ENCODE data around the gene SPAG4.

SPAG4 gene

GRCh38 chr20:35618263-35619131 is 2.9 kb downstream of the SPAG4 start:
- peak; percentile 13 for FAIRE-seq
- TF ChIP-seq SPI1 (IDR thresholded peaks at IDR 0.05; ENCODE audit: low read depth, low read length) (no peak), POU2F2 (IDR thresholded peaks at IDR 0.05; ENCODE audit: low read depth, low read length) (no peak), TAF1 (IDR thresholded peaks at IDR 0.05; ENCODE audit: low read depth, low read length) (no peak), POLR2A (IDR thresholded peaks at IDR 0.05; ENCODE audit: low read depth, low read length) (no peak), PAX5 (IDR thresholded peaks at IDR 0.05; ENCODE audit: insufficient read depth, low read length, severe bottlenecking) (no peak), POLR2AphosphoS5 (IDR thresholded peaks at IDR 0.05; ENCODE audit: low read depth, low read length) (no peak)
- DNase-seq (ENCODE audit: insufficient read length, low spot score): no peak

GRCh38 chr20:35619196-35620095 is 3.8 kb downstream of the SPAG4 start:
- peak; percentile 64 for DNase-seq (ENCODE audit: insufficient read length, low spot score)
- TF ChIP-seq POU2F2 (IDR thresholded peaks at IDR 0.05; ENCODE audit: low read depth, low read length): no peak
- no peak for TF ChIP-seq POLR2A (IDR thresholded peaks at IDR 0.05; ENCODE audit: low read depth, low read length)
- no peak for TF ChIP-seq SPI1 (IDR thresholded peaks at IDR 0.05; ENCODE audit: low read depth, low read length)
- no peak for TF ChIP-seq POLR2AphosphoS5 (IDR thresholded peaks at IDR 0.05; ENCODE audit: low read depth, low read length)
- no peak for TF ChIP-seq PAX5 (IDR thresholded peaks at IDR 0.05; ENCODE audit: insufficient read depth, low read length, severe bottlenecking)
- no peak for TF ChIP-seq TAF1 (IDR thresholded peaks at IDR 0.05; ENCODE audit: low read depth, low read length)

GRCh38 chr20:35620818-35621559 is 5.4 kb downstream of the SPAG4 start:
- TF ChIP-seq POLR2A (IDR thresholded peaks at IDR 0.05; ENCODE audit: low read depth, low read length) (no peak), TAF1 (IDR thresholded peaks at IDR 0.05; ENCODE audit: low read depth, low read length) (no peak), POU2F2 (IDR thresholded peaks at IDR 0.05; ENCODE audit: low read depth, low read length) (no peak), PAX5 (IDR thresholded peaks at IDR 0.05; ENCODE audit: insufficient read depth, low read length, severe bottlenecking) (no peak), SPI1 (IDR thresholded peaks at IDR 0.05; ENCODE audit: low read depth, low read length) (no peak), POLR2AphosphoS5 (IDR thresholded peaks at IDR 0.05; ENCODE audit: low read depth, low read length) (no peak)
- FAIRE-seq: no peak
- DNase-seq (ENCODE audit: insufficient read length, low spot score): no peak

More at GRCh38 chr20:35619196-35620095, 3.8 kb downstream of the SPAG4 start:
- FAIRE-seq: peak; percentile 89

DNA sequence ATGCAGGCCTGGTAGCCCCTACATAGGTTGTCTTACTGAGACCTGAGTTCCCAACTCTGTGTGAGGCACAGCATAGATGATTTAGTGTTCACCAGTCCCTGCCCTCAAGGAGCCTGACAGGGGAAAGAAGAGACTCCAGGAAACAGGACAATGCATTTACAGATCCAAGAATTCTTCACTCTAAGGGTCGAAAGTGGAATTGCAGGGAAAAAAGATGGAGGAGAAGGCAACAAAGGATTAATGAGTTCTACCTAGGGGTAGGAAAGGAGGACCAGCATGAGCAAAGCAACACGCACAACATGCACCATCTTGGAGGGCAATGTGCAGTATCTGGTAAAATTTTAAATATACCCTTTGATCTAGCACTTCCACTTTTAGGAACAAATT is 5.9 kb downstream of the SPAG4 start:
- DNase-seq (ENCODE audit: insufficient read length, low spot score): no peak
- TF ChIP-seq POLR2A (IDR thresholded peaks at IDR 0.05; ENCODE audit: low read depth, low read length): no peak
- TF ChIP-seq POU2F2 (IDR thresholded peaks at IDR 0.05; ENCODE audit: low read depth, low read length): no peak
- no peak for TF ChIP-seq PAX5 (IDR thresholded peaks at IDR 0.05; ENCODE audit: insufficient read depth, low read length, severe bottlenecking)
- no peak for TF ChIP-seq SPI1 (IDR thresholded peaks at IDR 0.05; ENCODE audit: low read depth, low read length)
- TF ChIP-seq POLR2AphosphoS5 (IDR thresholded peaks at IDR 0.05; ENCODE audit: low read depth, low read length): no peak
- no peak for TF ChIP-seq TAF1 (IDR thresholded peaks at IDR 0.05; ENCODE audit: low read depth, low read length)
- no peak for FAIRE-seq

- DNase-seq (ENCODE audit: insufficient read length, low spot score) (no peak), FAIRE-seq (no peak)
- TF ChIP-seq SPI1 (IDR thresholded peaks at IDR 0.05; ENCODE audit: low read depth, low read length): no peak
- no peak for TF ChIP-seq POLR2AphosphoS5 (IDR thresholded peaks at IDR 0.05; ENCODE audit: low read depth, low read length)
- TF ChIP-seq TAF1 (IDR thresholded peaks at IDR 0.05; ENCODE audit: low read depth, low read length): no peak
- TF ChIP-seq POLR2A (IDR thresholded peaks at IDR 0.05; ENCODE audit: low read depth, low read length): no peak
- no peak for TF ChIP-seq POU2F2 (IDR thresholded peaks at IDR 0.05; ENCODE audit: low read depth, low read length)
- TF ChIP-seq PAX5 (IDR thresholded peaks at IDR 0.05; ENCODE audit: insufficient read depth, low read length, severe bottlenecking): no peak
These were observed 10.2 kb downstream of the SPAG4 start for GRCh38 chr20:35625584-35626385.

- DNase-seq (ENCODE audit: insufficient read length, low spot score): no peak
- TF ChIP-seq POLR2AphosphoS5 (IDR thresholded peaks at IDR 0.05; ENCODE audit: low read depth, low read length): no peak
- no peak for TF ChIP-seq PAX5 (IDR thresholded peaks at IDR 0.05; ENCODE audit: insufficient read depth, low read length, severe bottlenecking)
- no peak for TF ChIP-seq SPI1 (IDR thresholded peaks at IDR 0.05; ENCODE audit: low read depth, low read length)
- TF ChIP-seq POLR2A (IDR thresholded peaks at IDR 0.05; ENCODE audit: low read depth, low read length): no peak
- TF ChIP-seq POU2F2 (IDR thresholded peaks at IDR 0.05; ENCODE audit: low read depth, low read length): no peak
- no peak for TF ChIP-seq TAF1 (IDR thresholded peaks at IDR 0.05; ENCODE audit: low read depth, low read length)
- no peak for FAIRE-seq
These were observed 10.9 kb downstream of the SPAG4 start for GRCh38 chr20:35626386-35627001.

DNA sequence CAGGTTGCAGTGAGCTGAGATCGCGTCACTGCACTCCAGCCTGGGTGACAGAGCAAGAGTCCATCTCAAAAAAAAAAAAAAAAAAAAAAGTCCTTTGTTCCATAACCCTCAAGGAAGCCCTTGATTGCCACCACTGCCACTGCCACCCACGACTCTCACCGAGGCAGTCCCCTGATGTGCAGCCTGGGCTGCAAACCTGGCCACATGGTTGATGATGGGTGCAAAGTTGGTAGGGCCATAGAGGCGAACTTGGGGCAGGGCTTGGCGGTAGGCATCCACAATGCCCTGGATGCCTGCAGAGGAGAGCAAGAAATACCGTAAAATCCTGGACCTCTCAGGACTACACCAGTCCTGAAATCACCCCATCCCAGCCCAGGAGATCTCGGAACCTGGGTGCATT is 11.5 kb downstream of the SPAG4 start:
- TF ChIP-seq PAX5 (IDR thresholded peaks at IDR 0.05; ENCODE audit: insufficient read depth, low read length, severe bottlenecking): no peak
- TF ChIP-seq POLR2AphosphoS5 (IDR thresholded peaks at IDR 0.05; ENCODE audit: low read depth, low read length): no peak
- TF ChIP-seq POLR2A (IDR thresholded peaks at IDR 0.05; ENCODE audit: low read depth, low read length): no peak
- TF ChIP-seq POU2F2 (IDR thresholded peaks at IDR 0.05; ENCODE audit: low read depth, low read length): no peak
- TF ChIP-seq SPI1 (IDR thresholded peaks at IDR 0.05; ENCODE audit: low read depth, low read length): no peak
- no peak for TF ChIP-seq TAF1 (IDR thresholded peaks at IDR 0.05; ENCODE audit: low read depth, low read length)
- no peak for FAIRE-seq

More for the DNA sequence above, 11.5 kb downstream of the SPAG4 start:
- no peak for DNase-seq (ENCODE audit: insufficient read length, low spot score)

Measured in GM12891 (cell line).